Stimulated activated CD4-positive, alpha-beta T cell treated with anti-CD3 and anti-CD28 coated beads, Interleukin-15, amount 100 ng/mL, for 24 hours (primary cell): ENCODE results near the gene RAB3C.

Experiments
- DNase-seq: peaks from one replicate; pipeline ENCODE4 v3.0.0-alpha.2; 2020

RAB3C gene

GRCh38 chr5:58615972-58616371 lies 33.1 kb downstream of the RAB3C start:
- DNase-seq = no peak

GRCh38 chr5:58617241-58617640 lies 34.4 kb downstream of the RAB3C start:
- no peak for DNase-seq

- DNase-seq = no peak
Observed at GRCh38 chr5:58620336-58620735, 37.5 kb downstream of the RAB3C start.

DNA sequence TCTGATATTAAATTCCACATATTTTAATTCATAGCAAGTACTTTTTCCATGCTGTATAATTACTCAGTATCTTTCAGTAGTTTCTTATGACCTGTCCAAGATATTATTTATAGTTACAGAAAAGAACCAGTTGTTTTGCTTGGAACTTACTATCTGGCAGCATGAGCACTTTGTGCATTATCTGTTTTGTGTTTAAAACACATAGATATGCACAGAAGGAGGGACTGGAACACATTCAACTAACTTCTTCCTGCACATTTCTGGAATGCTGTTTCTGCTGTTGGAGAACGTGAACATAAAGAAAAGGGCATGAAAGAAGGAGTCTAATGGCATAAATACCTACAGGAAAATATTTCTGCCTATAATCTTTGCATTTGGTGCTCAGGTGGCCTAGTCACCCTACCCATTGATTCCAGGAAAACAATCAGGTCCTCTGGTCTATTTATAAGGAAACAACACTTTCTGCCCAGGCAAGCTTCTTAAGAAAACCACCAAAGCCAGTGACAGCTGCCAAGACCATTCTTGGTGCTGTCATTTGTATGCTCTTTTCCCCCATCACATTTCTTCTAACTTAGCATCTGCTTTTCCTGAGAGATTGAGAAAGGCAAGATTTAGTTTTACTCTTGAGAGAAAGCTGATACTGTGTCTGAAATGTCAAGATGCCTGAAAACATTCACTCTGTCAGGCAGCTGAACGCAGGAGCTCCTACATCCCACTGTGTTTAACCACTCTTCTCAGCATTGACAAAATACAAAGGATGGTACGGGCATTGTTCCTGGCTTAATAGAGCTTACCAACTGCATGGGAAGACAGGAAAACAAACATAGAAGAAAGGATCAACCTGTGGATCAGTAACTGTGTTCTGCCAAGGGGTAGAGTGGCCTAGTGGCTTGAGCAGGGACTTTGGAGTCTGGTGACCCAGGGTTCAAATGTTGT lies 40.3 kb downstream of the RAB3C start:
- no peak for DNase-seq

DNA sequence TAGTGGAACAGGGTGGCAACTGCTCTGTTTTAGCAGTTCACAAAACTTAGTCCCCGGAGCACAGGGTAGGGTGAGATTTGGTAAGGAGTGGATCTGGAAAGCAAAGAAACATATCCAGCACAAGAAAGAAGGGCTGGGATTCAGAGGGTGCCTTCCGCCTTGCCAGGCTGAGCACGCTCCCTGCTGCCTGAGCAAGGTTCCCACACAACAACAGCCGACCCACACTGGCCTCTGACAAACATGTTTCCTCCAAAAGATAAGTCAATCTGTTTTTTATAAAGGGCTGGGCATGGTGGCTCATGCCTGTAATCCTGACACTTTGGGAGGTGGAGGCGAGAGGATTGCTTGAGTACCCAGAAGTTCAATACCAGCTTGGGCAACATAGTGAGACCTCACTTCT lies 45.8 kb downstream of the RAB3C start:
- DNase-seq = no peak

GRCh38 chr5:58629271-58630159 lies 46.6 kb downstream of the RAB3C start:
- no peak for DNase-seq

DNA sequence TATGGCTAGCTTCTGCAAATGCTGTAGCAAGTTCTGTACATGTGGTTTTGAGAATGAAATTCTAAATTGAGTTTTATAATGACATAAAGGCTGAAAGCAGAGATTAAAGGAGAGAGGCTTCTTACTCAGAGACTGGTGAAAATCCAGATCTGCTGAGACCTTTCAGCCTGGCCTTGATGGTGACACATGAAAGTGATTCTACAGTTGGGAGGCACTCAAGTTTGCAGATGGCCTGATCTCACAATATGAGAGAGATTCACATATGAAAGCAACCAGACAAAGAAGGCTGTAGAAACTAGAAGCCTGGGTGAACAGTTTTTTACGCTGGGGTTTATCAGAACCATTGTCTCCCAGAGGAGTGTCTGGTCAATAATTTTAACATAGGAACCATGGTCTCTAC lies 49.0 kb downstream of the RAB3C start:
- DNase-seq = no peak

GRCh38 chr5:58635416-58635815 lies 52.5 kb downstream of the RAB3C start:
- DNase-seq = no peak

DNA sequence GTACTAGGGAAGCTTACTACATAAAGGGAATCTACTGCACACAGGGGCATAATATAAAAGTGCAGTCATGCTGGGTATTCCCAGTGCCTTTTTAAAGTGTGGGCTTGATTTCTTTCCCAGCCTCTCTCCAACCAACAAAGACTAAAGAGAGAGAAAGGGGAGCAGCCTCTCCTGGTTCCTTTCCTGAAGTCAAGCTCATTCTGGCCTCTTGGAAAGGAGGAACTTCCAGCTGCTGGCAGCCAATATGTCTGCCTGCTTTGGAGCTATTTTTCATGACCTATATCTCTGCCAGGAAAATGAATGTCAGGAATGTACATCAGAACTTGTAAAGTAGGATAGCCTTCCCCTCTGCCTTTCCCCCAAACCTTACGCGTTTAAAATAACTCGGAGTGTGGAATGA lies 57.1 kb downstream of the RAB3C start:
- DNase-seq = no peak

DNA sequence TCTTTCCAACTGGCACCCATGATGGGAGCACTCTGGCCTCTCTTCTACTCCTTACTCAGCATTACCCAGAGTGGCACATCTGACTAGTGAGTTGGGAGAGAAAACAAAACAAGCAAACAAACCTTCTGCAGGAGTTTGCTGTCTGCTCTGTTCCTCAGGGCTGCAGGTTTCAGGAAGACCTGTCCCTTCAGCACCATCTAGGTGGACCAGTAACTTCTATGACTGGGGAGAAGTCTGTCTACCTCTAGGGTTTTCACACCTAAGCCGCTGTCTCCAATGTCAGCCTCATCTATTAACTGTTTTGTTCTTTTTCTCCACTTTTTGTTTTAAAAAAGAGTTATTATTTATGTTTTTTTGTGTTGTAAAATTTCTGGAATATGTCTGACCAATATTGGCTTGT lies 58.7 kb downstream of the RAB3C start:
- no peak for DNase-seq

DNA sequence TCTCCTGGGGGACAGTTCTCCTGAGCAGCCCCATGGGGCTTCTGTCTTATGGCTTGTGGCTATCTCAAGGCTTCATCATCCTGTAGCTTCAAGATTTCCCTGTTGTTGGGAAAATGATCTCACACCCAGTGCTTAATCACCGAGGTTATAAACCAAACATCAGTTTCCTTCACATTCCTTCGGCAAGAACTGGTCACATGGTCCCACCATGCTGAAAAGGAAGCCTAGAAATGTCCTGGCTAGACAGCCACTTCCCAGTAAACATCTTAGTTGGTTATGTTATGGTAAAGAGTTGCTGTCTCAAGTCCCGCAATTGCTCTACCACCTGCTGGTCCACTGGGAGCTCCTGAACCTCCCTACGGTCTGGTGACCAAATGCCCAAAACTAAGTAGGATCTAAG lies 66.0 kb downstream of the RAB3C start:
- no peak for DNase-seq

- DNase-seq = no peak
Observed at GRCh38 chr5:58649716-58650115, 66.8 kb downstream of the RAB3C start.

DNA sequence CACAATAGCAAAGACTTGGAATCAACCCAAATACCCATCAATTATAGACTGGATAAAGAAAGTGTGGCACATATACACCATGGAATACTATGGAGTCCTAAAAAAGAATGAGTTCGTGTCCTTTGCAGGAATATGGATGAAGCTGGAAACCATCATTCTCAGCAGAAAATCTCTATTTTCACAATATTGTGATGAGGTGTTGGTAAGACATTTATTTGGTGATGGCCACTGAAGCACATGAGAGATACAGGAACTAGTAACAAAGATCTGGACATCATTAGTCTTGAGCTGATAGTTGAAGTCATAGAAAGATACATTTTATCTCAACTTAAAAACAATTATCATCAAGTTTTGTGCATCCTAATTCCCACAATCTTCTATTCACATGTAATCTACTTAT lies 70.6 kb downstream of the RAB3C start:
- DNase-seq = no peak

DNA sequence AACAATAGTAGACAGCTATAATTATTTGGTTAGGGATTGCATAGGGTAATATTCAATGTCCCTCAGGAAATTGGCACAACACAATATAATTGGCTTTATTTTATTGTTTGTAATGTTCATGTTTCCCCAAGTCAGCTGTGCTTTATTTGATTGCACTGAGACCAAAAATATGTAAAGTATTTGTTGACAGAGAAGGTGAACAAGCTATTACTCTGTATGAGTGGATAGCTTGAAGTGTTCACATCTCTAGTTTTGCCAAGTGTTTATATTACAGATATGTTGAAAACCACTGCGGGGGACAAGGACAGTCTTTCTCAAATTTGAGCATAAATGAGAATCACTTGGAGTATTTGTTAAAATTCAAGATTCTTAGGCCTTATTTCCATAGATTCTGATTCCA lies 83.3 kb downstream of the RAB3C start:
- no peak for DNase-seq

DNA sequence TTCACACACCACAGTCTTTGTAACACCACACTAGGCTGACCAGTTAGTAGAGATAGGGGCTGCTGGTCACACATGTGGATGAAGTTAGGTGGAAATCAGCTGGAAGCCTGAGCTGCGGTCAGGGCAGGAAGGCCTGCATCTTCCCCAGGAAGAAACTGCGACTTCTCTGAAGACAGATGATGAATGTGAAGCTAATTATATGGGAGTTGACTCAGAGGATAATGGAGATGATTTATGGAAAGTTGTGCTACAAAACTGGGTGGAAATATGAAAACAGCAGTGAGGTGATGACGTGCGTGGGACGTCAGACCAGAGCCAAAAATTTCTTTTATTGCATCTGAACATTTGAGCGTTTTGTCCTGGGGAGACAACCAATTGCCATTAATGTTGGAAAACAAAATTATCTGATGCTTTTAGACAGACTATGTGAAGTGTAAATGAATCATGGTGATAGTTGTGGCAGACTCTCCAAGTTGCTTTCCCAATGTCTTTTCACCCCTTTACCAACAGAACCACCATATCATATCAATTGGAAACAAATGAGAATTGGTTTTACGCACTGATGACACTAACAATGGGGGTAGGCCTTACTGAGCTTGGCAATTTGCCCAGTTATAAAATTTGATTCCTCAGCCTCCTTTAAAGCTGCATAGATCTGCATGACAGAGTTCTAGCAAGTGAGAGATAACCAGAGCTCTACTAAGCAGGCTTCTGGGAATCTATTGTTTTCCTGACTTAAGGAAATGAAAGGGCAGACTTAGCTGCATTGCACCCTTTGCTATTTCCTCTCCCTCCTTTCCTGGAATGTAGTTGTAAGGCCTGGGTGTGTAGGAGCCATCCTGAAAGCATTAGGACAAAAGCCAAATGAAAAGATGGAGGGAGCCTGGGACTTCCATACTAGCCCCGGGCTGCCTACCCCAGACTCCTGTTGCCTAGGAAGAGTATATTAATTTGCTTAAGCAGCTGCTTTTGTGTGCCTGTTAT lies 84.0 kb downstream of the RAB3C start:
- no peak for DNase-seq

- no peak for DNase-seq
Observed at GRCh38 chr5:58670582-58670981, 87.7 kb downstream of the RAB3C start.

- no peak for DNase-seq
Observed at GRCh38 chr5:58671155-58671554, 88.3 kb downstream of the RAB3C start.

DNA sequence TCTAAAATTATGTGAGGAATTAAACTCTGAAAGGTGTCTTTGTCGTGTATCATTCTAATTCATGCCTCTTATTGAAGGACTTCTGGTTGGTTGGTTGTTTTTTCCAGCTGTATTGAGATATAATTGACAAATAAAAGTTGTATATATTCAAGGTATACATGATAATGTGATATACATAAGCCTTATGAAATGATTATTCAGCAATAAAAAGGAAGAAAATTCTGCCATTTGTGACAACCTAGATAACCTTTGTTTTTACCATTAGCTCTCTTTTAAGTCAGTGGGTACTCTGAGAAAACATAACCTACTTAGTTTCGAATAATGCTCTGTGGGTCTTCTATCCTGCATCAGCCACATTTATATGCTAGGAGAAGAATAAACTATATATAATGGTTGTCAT lies 89.6 kb downstream of the RAB3C start:
- DNase-seq = no peak

- DNase-seq = no peak
Observed at GRCh38 chr5:58674070-58674469, 91.2 kb downstream of the RAB3C start.

- DNase-seq = no peak
Observed at GRCh38 chr5:58674711-58675110, 91.8 kb downstream of the RAB3C start.

DNA sequence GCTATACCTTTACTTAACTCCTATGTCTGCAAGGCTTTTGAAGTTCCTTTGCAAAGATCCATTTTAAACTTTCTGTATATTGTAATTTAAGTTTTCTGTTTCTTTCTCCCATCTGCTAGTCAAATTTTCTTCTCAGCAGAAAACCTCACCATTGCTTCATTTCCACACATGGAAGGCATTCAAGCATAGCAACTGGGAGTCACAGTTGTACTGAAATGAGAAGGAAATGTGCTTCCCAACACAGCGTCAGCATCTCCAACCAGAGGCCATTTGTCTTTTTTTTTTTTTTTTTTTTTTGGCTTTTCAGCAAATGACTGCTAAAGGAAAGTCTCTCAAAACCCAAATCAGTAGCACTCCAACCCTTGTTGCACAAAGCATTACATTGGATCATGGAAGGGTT lies 92.5 kb downstream of the RAB3C start:
- DNase-seq = no peak

- no peak for DNase-seq
Observed at GRCh38 chr5:58677650-58678049, 94.8 kb downstream of the RAB3C start.

DNA sequence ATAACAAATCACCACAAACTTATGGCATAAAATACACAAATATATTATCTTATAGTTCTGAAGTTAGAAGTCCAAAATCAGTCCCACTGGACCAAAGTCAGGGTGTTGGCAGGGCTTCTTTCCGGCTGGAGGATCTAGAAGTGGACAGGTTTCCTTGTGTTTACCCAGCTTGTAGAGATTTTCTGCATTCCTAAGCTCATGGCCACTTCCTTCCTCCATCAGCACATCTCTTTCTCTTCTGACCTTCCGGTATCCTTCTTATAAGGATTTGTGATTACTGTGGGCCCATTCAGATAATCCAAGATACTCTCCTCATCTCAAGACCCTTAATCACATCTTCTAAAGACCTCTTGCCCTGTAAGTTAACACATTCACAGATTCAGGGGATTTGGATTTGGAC lies 97.6 kb downstream of the RAB3C start:
- DNase-seq = no peak
